ENCODE data around the gene TSPAN9. TPM values are rescaled to one million over a fixed set of nuclear protein-coding genes. Genes with fewer than 3 reads are reported as not detected.

The TSPAN9 gene
- total RNA-seq, 1 experiment from 2014 or later = 35.5 TPM

DNA sequence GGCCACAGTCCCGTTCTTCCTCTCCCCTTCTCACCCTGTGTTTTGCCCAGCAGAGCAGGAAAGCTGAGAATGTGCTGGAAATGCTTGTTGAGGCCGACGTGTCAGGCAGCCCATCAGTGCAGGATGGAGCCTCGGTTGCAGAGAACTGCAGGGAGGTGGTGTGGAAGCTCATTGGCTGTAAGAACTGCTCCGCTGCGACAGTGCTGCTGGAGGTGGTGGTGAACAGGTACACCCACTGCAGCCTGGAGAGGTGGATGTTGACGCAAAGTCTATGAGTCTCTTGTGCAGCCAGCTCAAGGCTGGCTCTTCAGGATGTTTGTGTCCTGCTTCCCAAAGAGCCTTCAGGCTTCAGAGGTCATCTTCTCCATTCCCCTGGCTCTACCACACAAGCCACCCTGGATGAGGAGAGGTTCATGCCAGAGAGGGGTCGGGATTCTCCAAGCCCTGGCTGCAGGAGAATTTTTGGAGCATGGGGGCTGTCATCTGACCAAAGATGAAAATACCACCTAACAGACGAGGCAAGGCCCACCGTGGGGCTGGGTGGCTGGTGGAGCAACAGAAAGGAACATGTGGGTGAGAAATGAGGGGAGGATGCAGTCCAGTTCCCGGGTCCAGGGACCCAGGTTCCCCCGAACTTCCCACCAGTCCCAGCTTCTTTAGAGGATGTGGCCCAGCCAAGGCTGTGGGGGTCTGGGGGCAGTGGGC lies 239.7 kb downstream of the TSPAN9 start:
- no peak overlapping the region for H3K4me3 ChIP-seq (ENCODE audit: low read depth, low read length, poor library complexity, severe bottlenecking)
- H3K4me1 ChIP-seq (ENCODE audit: insufficient read depth, low read length, poor library complexity, severe bottlenecking) = no peaks in the 10 kb centered on the region
- ChIA-PET CTCF (no interaction called here), POLR2A (ENCODE audit: low non-redundant PET) (no interaction called here)
- H3K27me3 ChIP-seq (replicated peaks; ENCODE audit: insufficient read depth, low read depth, low read length, poor library complexity) = no peaks in the 10 kb centered on the region
- no peak for TF ChIP-seq EZH2 (IDR thresholded peaks at IDR 0.05; ENCODE audit: borderline replicate concordance, low read depth, low read length, poor library complexity, severe bottlenecking)
- TF ChIP-seq, protein P1, sequence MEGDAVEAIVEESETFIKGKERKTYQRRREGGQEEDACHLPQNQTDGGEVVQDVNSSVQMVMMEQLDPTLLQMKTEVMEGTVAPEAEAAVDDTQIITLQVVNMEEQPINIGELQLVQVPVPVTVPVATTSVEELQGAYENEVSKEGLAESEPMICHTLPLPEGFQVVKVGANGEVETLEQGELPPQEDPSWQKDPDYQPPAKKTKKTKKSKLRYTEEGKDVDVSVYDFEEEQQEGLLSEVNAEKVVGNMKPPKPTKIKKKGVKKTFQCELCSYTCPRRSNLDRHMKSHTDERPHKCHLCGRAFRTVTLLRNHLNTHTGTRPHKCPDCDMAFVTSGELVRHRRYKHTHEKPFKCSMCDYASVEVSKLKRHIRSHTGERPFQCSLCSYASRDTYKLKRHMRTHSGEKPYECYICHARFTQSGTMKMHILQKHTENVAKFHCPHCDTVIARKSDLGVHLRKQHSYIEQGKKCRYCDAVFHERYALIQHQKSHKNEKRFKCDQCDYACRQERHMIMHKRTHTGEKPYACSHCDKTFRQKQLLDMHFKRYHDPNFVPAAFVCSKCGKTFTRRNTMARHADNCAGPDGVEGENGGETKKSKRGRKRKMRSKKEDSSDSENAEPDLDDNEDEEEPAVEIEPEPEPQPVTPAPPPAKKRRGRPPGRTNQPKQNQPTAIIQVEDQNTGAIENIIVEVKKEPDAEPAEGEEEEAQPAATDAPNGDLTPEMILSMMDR (conservative IDR thresholded peaks at IDR 0.05; ENCODE audit: low read depth, low read length) = no peak
- no peak overlapping the region for H3K27ac ChIP-seq (ENCODE audit: low read depth, low read length, poor library complexity, severe bottlenecking)
- intact Hi-C loops (cut with micrococcal nuclease; ENCODE audit: unreplicated experiment) = no loop called here
- no TSS peak for BruUV-seq (replicated peaks)
- H3K9me3 ChIP-seq (ENCODE audit: low read depth, low read length, poor library complexity, severe bottlenecking) = no peaks in the 10 kb centered on the region
- no peak for DNase-seq (ENCODE audit: low spot score)
- H3K36me3 ChIP-seq (ENCODE audit: insufficient read depth, low read length, poor library complexity, severe bottlenecking) = no peaks in the 10 kb centered on the region

DNA sequence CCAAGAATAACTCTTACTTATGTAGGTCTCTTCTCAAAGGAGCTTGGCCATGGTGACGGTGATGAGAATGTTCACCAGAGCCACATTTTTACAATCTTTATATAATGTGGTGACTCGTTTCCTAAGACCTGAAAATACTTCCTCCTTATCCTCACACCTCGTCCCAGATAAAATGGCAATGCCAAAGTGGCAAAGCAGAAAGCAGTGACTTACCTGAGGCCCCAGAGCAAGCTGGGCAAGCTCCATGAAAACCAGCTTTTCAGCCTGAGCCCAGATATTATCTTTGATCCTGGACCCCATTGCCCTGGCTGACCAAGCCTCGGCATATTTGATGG lies 240.3 kb downstream of the TSPAN9 start:
- Histone ChIP-seq H3K4me1 (ENCODE audit: insufficient read depth, low read length, poor library complexity, severe bottlenecking) (no peaks in the 10 kb centered on the region), H3K36me3 (ENCODE audit: insufficient read depth, low read length, poor library complexity, severe bottlenecking) (no peaks in the 10 kb centered on the region), H3K27me3 (replicated peaks; ENCODE audit: insufficient read depth, low read depth, low read length, poor library complexity) (no peaks in the 10 kb centered on the region), H3K4me3 (ENCODE audit: low read depth, low read length, poor library complexity, severe bottlenecking) (no peak overlapping the region), H3K9me3 (ENCODE audit: low read depth, low read length, poor library complexity, severe bottlenecking) (no peaks in the 10 kb centered on the region), H3K27ac (ENCODE audit: low read depth, low read length, poor library complexity, severe bottlenecking) (no peak overlapping the region)
- no peak for DNase-seq (ENCODE audit: low spot score)
- intact Hi-C loops (cut with micrococcal nuclease; ENCODE audit: unreplicated experiment) = no loop called here
- CTCF ChIA-PET = no interaction called here
- POLR2A ChIA-PET (ENCODE audit: low non-redundant PET) = no interaction called here
- TF ChIP-seq, protein P1 (conservative IDR thresholded peaks at IDR 0.05; ENCODE audit: low read depth, low read length) = no peak
- no peak for TF ChIP-seq EZH2 (IDR thresholded peaks at IDR 0.05; ENCODE audit: borderline replicate concordance, low read depth, low read length, poor library complexity, severe bottlenecking)
- no TSS peak for BruUV-seq (replicated peaks)

DNA sequence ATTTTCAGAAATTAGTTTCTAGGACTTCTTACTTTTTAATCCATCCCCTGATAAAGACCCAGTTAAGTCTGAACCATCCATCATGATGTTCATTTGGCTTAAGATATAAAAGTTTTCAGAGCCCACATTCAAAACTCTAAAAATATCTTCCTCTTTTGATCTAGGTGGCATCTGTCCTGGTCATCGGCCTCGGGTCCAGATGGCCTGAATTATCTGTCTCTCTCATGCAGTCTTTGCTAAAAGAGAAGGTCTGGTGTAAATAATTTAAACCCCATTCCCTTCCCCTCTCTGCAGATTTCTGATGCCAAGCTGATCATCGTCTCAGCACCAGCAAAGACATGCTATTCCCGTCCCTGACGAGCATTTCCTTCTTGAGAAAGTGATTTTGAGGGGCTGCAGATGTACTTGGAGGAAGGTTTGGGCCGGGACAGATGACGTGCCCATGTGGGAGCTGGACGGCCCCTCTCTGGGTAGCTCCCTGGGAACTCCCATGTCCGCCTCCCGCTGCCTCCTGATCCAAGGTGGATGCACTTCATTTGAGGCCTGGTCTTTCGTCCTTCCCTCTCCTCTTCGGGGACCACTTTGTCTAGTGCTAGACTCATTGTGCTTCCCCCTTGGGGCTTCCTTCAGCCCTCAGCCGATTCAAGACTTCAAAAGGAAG lies 240.8 kb downstream of the TSPAN9 start:
- ChIA-PET POLR2A (ENCODE audit: low non-redundant PET) (no interaction called here), CTCF (no interaction called here)
- BruUV-seq (replicated peaks) = no TSS peak
- H3K27me3 ChIP-seq (replicated peaks; ENCODE audit: insufficient read depth, low read depth, low read length, poor library complexity) = no peaks in the 10 kb centered on the region
- no peaks in the 10 kb centered on the region for H3K4me1 ChIP-seq (ENCODE audit: insufficient read depth, low read length, poor library complexity, severe bottlenecking)
- H3K36me3 ChIP-seq (ENCODE audit: insufficient read depth, low read length, poor library complexity, severe bottlenecking) = no peaks in the 10 kb centered on the region
- H3K27ac ChIP-seq (ENCODE audit: low read depth, low read length, poor library complexity, severe bottlenecking) = no peak overlapping the region
- no peak for DNase-seq (ENCODE audit: low spot score)
- no peak for TF ChIP-seq EZH2 (IDR thresholded peaks at IDR 0.05; ENCODE audit: borderline replicate concordance, low read depth, low read length, poor library complexity, severe bottlenecking)
- TF ChIP-seq, protein P1 (conservative IDR thresholded peaks at IDR 0.05; ENCODE audit: low read depth, low read length) = no peak
- no peak overlapping the region for H3K4me3 ChIP-seq (ENCODE audit: low read depth, low read length, poor library complexity, severe bottlenecking)
- H3K9me3 ChIP-seq (ENCODE audit: low read depth, low read length, poor library complexity, severe bottlenecking) = no peaks in the 10 kb centered on the region
- intact Hi-C loops (cut with micrococcal nuclease; ENCODE audit: unreplicated experiment) = no loop called here
